Neural cell (in vitro differentiated cells): ENCODE data around the gene SIGLEC12.

Experiments used
- CTCF ChIP-seq: fragments of 450-650 bp; IDR thresholded peaks from 2 replicates; pipeline ENCODE4 v1.5.1; 2014; ENCODE audit warnings: antibody characterized with exemption, mild to moderate bottlenecking, moderate library complexity; ENCODE audit not compliant: poor library complexity, severe bottlenecking
- EP300 ChIP-seq: fragments of 450-650 bp; conservative IDR thresholded peaks from 2 replicates; pipeline ENCODE4 v1.6.1; 2014; ENCODE audit warnings: antibody characterized with exemption, mild to moderate bottlenecking, moderate library complexity; ENCODE audit not compliant: poor library complexity, severe bottlenecking
- EZH2 ChIP-seq: fragments of 200-600, 300-800 bp; shearing (Covaris generic), sonication (generic); IDR thresholded peaks from 2 replicates; pipeline ENCODE4 v1.6.1; 2014; ENCODE audit warnings: antibody characterized with exemption, low read length, borderline replicate concordance, mild to moderate bottlenecking; ENCODE audit not compliant: insufficient read depth, poor library complexity, severe bottlenecking
- POLR2AphosphoS5 ChIP-seq: IDR thresholded peaks from 2 replicates; pipeline ENCODE4 v1.6.1; 2012
- RAD21 ChIP-seq: fragments of 450-650 bp; conservative IDR thresholded peaks from 2 replicates; pipeline ENCODE4 v1.6.1; 2014; ENCODE audit warnings: antibody characterized with exemption, mild to moderate bottlenecking, moderate library complexity
- REST ChIP-seq: IDR thresholded peaks from 2 replicates; pipeline ENCODE4 v1.6.1; 2012; ENCODE audit warnings: borderline replicate concordance

- no peak for TF ChIP-seq CTCF
- no peak for TF ChIP-seq EP300
- TF ChIP-seq RAD21 = no peak
- TF ChIP-seq EZH2 = no peak
- TF ChIP-seq REST = no peak
- TF ChIP-seq POLR2AphosphoS5 = no peak
Measured at GRCh38 chr19:51488491-51488890, 13.1 kb downstream of the SIGLEC12 start.
